GM19025 (cell line): ENCODE results near the gene RANBP3L.

Source experiments
- ATAC-seq: cut with Tn5 transposase; IDR thresholded peaks from one replicate; pipeline ENCODE4 v1.9.1; 2021; ENCODE audit warnings: mild to moderate bottlenecking, low read depth, moderate library complexity; ENCODE audit not compliant: unreplicated experiment

RANBP3L gene

DNA sequence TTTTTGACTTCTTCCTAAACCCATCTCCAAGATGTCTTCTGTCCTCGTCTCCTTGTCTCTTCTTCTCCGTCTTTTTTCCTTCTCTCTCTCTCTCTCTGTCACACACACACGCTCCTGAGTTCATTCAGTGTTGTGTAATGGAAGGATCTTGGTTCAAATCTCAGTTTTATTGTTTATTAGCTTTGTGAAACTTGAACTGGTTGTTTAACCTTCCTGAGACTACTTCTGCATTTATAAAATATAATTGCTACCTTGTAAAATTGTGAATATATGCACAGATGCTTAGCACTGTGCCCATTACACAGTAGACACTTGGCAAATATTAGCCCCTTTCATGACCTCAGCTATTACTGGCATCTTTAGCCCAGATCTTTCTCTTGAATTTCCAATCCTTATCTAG lies 57.6 kb downstream of the RANBP3L start:
- ATAC-seq, result no peak

DNA sequence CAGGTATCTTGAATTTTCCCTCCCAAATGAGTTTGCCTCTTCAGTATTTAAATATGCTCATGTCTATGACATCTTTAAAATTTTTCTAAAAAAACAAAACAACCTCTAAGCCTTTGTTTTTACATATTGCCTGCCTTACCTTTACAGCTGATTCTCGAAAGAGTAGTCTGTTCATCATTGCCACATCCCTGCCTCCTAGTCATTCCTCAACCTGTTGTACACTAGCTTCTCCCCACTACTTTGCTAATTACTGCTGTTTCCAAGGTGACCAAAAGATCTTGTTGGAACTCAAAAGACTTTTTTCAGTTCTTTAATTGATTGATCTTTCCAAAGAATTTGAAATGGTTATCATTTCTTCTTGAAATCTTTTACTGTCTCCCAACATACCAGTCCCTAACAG lies 58.0 kb downstream of the RANBP3L start:
- no peak for ATAC-seq

DNA sequence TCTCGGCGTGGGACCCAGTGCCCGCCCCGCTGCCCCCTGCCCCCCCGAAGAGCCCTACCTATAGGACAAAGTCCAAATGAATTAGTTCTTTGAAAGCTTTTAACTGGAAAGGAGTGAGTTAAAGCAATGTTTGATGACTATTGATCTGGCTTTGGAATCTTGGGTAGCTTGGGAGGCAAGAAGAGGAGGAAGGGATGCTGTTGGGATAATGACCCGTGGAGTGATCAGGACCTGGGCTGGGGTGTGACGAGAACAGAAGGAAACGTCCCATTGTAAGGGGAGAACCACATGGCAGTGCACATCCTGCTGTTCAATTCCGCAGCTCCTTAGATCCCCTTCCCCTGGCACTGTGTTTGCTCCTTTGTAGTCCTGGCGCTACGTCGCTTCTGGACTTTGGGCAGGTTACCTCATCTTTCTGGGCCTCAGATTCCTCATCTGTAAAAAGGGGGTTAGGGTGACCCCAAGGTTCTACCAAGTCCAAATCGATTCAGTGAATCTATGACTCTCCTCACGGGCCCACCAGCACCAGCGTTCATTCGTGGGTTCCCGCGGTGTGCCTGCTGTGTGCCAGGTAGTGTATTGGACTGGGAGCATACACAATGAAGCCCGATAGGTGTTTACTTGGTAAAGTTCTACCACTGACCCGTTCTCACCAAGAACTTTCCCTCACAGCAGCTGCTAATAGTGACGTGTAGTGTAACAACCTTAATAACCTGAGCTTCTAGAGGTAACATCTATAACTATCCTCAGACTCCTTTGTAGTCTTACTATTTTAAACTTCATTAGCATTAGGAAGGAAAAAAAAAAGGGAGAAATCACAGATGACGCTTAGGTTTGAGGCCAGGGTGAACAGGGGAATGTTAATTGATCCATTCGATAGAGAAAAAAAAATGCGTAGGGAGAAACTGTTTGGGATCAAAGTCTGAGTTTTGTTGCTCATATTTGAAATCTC lies 58.9 kb downstream of the RANBP3L start:
- no peak for ATAC-seq

DNA sequence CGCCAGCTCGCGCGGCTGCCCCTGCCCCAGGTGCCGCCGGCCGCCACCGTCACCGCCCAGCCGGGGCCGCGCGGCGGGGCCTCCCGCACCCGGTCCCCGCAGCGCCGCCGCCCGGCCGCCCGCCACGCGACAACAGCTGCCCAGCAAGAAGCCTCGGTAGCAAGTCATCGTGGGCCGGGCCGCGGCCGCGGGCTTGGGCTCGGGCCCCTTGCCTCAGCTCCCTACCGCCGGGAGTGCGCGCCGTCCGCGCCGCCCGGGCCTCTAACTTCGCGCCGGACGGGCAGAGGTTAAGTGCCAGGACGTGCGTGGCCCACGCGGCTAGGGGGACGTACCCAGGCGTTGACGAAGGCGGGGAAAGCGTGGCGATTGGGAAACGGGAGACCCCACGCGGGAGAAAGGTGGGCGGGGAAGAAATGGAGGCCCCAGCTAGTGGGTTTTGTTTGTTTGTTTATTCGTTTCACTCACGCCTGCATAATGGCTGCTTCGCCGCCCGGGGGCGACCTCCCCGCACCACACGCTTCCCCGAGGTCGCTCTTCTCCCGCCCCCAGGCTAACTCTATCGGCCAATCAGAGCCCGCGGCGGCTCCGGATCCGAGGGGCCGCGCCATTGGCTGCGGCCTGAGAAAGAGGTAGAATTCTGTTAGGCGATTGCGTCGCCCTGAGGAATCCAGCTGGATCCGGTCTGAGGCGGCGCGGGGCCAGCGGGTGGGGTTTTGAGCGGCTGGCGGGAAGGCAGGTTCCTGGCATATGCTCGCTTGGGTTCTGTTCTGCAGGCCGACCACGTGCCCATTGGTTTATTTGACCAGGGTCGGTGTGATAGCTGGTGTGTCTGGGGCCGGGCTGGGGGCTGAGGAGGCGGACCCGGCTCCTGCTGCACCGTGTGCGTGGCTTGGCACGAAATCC lies 59.8 kb downstream of the RANBP3L start, which contains the start of gene NADK2:
Gene NADK2, minus strand, starts transcription at position 295 of the 903 bp plus-strand sequence. Its CDS starts 127 bp downstream, at position 168.
- peak; percentile 88 for ATAC-seq

DNA sequence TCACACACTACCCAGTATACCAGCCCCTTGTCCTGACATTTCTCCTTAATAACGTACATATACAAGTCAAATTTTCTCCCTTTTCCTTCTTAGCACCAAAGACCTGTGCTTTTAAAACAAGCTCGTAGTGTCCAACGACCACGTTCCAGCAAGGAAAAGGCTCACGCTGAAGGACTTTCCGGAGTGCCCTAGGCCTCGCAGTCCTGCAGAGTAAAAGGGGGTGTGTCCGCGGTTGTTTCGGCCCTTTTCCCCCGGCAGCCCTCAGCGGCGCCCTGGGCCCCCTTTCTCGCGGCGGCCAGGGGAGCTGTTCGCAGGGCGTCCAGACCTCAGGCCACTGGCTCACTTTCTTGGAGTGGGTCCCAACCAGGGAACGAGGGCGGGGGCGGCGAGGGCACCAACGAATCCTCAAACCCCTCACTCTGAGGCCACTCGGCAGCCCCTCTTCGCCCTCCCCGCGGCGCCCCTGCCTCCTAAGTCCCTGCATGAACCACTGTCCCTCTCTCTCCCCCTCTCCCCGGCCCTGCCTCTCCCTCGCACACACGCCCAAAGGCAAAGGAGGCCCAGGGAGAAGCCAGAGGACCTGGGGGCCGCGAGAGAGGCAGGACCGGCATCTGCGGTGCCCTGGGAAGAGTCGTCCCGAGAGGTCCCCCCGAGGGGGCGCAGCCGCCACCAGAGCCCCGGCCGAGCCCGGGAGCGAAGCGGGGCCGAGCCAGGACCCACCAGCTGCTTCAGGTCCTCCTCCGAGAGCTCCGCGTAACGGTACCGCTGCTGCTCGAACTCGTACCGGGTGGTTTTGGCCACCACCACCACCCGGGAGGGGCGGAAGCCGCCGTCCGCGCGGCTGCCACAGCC lies 60.7 kb downstream of the RANBP3L start:
- no peak for ATAC-seq

DNA sequence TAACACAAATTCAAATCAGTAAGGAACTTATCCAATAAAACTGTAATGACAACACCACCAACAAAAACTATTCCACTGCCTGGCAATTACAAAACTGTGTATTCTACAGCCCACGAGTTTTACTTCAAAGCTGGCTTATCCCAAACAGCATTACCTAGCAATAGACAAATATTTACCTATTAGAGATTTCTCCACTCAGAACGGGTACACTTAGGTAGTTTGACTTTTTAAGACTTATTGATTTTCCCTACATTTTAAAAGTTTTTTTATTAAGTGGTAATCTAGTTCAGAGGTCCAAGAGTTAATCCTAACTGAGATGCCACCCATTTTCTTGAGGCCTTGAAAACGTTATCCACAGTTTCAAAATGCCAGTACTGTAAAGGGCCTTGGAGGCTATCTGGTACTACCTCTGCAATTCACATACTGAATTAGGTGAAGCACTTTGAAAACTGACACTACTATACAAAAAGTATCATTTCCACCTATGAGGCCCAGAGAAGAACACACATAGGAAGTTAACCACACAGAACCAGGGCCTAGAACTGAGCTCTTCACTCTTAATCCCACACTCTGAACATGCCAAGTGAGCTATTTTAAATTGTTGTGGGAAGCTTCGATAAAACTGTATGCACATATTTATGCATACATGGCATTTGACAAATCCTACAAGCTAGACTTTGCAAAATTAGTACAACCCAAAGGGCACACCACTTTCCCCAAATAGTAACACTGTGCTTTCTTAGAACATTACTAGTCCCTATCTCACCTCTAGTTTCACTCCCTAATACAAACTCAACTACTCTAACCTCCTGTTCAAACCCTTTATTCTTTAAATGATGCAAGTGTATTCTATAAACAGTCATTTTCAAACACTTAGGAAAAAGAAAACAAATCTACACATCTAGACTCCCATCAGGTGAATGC lies 62.1 kb downstream of the RANBP3L start:
- no peak for ATAC-seq

DNA sequence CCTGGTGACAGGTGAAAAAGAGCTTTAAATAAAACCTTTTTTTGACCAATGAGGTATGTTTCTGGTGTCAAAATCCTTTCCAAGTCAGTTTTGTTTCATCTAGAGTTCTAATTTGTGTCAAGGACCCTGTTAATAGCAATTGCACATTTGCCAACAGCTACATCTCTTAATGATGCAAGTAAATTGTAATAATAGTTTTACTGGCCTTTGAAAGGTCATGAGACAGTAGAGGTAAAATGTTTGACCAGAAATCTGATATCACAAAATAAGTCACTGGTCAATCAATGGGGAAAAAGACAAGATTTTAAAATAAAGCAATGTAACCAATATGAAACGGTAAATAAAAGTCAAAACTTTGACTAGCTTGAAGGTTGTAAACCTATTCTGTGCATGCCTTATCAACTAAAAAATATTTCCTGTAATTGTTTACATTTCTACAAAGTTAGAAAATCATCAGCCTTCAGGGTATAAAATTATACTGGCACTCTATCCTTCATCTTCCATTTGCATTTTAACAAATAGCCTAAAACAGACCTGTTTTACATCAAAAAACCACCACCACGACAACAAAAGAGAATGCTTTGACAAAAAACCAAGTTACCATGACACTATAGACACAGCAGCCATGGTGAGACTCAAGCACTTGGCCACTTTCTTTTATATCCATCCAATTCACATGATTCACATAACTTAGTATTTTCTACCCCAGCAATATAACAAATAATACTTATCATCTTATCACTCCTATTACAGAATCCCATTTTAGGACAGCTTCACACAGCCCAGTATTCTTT lies 63.0 kb downstream of the RANBP3L start:
- ATAC-seq, result no peak

DNA sequence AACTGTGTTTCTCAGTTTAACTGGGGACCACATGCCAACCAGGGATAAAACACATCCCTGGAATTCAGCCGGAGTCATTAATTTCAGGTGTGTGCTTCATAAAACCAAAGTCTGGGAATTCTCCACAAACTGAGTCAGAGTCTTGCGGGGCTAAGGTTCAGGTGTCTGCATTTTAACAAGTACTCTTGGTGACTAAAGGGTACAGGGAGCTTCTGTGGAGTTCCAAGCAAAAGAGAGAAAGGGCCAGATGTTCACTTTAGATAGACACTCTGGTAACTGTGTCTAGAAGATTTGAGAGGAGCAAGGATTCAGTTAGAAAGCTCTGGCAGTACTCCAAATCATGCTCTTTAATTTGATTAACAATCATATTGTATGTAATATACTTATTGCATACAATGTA lies 64.0 kb downstream of the RANBP3L start:
- ATAC-seq, result no peak

DNA sequence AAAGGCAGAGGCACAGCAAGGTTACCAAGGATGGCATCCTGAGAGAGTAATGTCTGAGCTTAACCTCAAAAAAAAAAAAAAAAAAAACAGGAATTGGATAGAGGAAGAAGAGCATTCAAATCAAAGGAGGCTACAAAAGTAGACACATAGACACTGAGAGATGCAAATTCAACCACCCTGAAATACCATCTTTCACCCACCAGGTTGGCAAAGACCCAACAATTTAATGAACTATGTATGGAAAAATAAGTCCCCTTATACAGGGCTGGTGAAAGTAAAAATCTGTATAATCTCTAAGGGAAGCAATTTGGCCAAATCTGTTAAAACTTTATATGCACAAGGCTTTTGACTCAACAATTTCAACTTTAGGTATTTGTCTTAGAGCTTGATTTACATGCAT lies 64.9 kb downstream of the RANBP3L start:
- ATAC-seq, result no peak

DNA sequence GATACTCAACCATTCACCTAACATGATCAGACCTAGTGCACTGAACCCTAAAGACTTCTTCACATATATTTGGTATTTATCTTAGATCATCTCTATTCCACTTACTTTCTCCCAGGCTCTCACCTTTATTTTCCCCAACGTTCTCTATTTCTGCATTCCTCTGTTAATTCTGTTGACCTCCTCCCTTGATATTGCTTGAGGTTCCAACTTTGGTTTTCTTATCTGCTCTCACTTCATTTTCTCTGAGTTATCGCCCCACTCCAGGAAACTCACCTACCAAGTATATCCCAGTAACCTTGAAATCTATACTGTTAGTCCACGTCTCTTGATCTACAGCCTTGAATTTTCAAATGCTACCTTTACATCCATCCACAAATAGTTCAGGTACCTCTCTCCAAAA lies 69.2 kb downstream of the RANBP3L start:
- ATAC-seq, result no peak

DNA sequence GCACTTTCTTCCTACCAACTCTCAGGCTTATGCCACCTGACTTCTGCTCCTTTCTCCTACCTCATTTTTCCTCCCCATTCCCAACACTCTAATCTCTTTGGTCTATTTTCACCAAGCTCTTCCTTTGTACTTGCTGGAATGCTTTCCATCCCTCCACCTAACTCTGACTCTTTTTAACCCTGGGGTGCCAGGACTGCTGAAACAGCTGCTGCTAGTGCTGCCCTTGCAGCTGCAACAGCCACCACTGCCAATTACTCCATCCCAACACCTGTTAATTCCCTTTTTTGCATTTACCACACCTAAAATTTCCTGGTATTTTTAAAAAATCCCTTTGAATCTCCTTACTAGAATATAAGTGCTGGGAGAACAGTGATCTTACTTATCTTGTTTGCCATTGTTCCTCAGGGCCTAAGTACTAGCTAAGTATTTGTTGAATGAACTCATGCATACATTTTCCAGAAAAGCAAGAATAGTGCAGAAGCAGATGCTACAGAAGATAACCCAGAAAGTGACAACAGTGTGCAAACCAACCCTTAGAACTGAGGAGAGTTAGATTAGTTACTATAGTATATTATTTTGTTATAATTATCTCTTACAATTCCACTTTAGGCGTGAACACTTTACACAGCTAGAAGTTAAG lies 71.4 kb downstream of the RANBP3L start:
- ATAC-seq, result no peak

DNA sequence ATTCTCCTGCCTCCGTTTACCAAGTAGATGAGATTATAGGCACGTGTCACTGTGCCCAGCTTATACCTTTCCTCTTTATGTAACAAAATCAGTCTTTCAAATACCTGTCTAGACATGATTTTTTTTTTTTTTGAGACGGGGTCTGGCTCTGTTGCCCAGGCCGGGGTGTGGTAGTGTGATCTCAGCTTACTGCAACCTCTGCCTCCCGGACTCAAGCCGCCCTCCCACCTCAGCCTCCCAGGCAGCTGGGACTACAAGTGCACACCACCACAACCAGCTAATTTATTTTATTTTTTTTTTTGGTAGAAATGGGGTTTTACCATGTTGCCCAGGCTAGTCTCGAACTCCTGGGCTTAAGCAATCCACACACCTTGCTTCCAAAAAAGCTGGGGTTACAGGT lies 73.2 kb downstream of the RANBP3L start:
- ATAC-seq, result no peak

DNA sequence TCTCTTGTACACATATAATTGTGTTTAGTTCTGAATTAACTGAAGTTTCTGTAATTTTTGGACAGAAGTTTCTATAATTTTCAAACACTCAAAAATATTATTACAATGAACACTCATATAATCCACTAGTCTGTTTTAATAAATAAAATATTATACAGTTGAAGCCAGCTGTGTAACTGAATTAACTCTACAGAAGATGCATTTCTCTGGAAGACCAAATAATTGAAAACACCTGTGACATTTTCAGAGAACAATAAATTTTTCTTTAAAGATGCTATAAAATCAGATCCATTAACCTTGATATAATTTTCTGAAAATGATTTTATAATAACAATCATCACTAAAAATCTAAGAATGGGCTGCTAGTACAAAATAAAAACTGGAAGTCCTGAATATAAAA lies 74.7 kb downstream of the RANBP3L start:
- ATAC-seq, result no peak

DNA sequence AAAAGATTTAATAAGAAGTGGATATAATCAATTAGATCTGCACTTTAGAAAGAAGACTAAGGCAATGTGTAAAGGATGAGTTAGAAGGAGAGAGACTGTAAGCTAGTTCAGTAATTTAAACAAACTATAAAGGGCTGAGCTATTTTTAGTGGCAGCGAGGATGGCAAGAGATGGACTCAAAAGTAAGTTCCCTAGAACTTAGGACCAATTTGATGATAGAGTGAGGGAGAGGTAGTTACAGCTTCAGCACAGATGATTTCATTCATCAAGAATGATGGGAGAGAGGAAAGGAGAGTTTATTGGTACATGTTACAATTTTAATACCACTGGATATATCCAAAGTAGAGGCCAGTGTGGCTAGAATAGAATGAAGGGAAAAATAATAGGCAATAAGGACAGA lies 79.1 kb downstream of the RANBP3L start:
- no peak for ATAC-seq

DNA sequence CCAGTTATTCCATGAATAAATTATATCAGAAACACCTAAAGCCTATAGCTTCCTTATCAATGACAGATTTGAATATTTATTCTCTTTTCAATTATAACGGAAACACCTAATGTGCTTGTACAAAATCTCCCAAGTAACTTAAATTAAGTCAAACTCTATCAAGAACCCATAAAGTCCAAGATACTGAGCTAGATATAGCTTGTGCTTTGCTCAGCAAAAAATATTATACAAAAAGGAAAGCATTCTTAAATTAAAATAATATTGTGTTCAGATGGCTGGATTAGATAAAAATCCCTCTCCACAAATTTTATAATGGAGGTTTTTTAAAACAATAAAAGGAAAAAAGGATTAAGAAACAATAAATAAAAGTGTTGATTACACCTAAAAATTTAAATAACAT lies 83.7 kb downstream of the RANBP3L start:
- no peak for ATAC-seq

DNA sequence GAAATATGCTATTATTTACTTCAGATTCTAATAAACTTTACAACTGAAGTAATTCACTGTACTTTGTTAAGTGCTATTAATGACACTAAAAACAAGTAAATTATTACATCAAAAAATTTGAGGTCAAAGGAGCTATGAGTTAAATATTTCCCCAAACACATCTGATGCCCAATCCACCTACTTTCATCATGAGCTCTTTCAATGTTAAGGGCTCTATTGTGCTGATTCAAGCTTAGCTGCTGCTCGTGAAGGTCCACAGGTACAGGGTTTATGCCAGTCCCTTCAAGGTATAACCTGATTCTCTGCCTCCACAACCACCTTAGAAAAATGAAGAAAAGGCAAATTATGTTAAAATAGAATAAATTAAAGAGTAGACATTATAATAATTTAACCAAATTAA lies 84.1 kb downstream of the RANBP3L start:
- ATAC-seq, result no peak

DNA sequence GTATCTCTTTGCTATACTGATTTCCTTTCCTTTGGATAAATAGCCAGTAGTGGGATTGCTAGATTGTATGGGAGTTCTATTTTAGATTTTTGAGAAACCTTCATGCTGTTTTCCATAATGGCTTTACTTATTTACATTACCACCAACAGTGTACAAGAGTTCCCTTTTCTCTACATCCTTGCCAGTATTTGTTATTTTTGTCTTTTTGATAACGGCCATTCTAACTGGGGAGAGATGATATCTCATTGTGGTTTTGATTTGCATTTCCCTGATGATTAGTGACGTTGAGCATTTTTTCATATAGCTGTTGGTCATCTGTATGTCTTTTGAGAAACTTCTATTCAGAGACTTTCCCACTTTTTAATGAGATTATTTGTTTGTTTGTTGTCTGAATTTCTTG lies 85.8 kb downstream of the RANBP3L start:
- ATAC-seq, result no peak

DNA sequence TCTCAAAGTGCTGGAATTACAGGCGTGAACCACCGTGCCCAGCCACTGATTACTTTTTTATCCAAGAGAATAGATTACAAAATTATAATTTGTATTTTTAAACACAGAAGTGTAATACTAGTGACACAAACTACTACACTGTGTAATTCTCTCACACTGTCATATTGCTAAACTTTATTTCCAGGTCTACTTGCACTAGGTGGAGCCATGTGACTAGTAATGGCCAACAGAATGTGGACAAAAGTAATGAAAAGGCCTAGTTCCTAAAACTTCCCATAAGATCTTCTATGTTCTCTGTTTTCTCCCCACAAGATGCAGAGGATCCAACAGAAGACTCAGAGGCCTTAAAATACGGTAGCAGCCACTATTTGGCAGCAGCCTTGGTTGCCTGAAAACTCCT lies 87.3 kb downstream of the RANBP3L start:
- ATAC-seq, result no peak
